Heart left ventricle (tissue), 16 donors: Measurements from ENCODE around the gene TANGO6. TPM values are rescaled to one million over a fixed set of nuclear protein-coding genes. Genes with fewer than 3 reads are reported as not detected.
"Not testable (repeated sequence)": the region's sequence is repeated elsewhere in the genome, so short reads cannot be mapped to it uniquely, and the experiment has no call there.

Source experiments
- ATAC-seq, 4 donors: fragments of 200-7000 bp; cut with Tn5 transposase; one replicate each; pipeline ENCODE4 v1.9.1; 2020 to 2022; ENCODE audit warnings: moderate library complexity in 4 of 4, mild to moderate bottlenecking in 3 of 4, moderate number of reproducible peaks in 1 of 4
- DNase-seq, 5 donors: peaks; one replicate each; pipeline ENCODE4 v3.0.0-alpha.2; 2020
- H3K27ac ChIP-seq, 12 donors: fragments of 200-600 bp; sonication (generic) in 4 of 12; one replicate each; pipeline versions ENCODE4 v1.5.0 to v1.8.0; 2016 to 2022; ENCODE audit warnings: mild to moderate bottlenecking in 2 of 12
- H3K27me3 ChIP-seq, 9 donors: fragments of 200-600 bp; sonication (generic) in 2 of 9; one replicate each; pipeline versions ENCODE4 v1.5.1 to v1.8.0; 2016 to 2022; ENCODE audit warnings: mild to moderate bottlenecking in 3 of 9
- H3K36me3 ChIP-seq, 9 donors: fragments of 200-600 bp; sonication (generic) in 2 of 9; one replicate each; pipeline versions ENCODE4 v1.5.0 to v1.8.0; 2018 to 2022; ENCODE audit warnings: mild to moderate bottlenecking in 2 of 9
- H3K4me1 ChIP-seq, 12 donors: fragments of 200-600 bp; sonication (generic) in 4 of 12; one replicate each; pipeline versions ENCODE4 v1.5.0 to v1.8.0; 2016 to 2022; ENCODE audit warnings: mild to moderate bottlenecking in 3 of 12
- H3K4me3 ChIP-seq, 12 donors: fragments of 200-600 bp; sonication (generic) in 4 of 12; one replicate each; pipeline versions ENCODE4 v1.5.0 to v1.8.0; 2017 to 2022; ENCODE audit warnings: mild to moderate bottlenecking in 9 of 12, moderate library complexity in 4 of 12
- H3K9me3 ChIP-seq, 12 donors: fragments of 200-600 bp; sonication (generic) in 4 of 12; one replicate each; pipeline versions ENCODE4 v1.5.0 to v1.8.0; 2016 to 2022; ENCODE audit warnings: mild to moderate bottlenecking in 1 of 12
- CTCF ChIP-seq, 12 donors: fragments of 200-600 bp; sonication (generic) in 4 of 12; IDR thresholded peaks; one replicate each; pipeline versions ENCODE4 v1.5.0 to v1.8.0; 2018 to 2022; ENCODE audit warnings: antibody characterized with exemption in 12 of 12, mild to moderate bottlenecking in 5 of 12
- POLR2A ChIP-seq, 2 donors: fragments of 450-650 bp; IDR thresholded peaks; one replicate each; pipeline ENCODE4 v1.6.1; 2017; ENCODE audit warnings: antibody characterized with exemption in 2 of 2, mild to moderate bottlenecking in 2 of 2, moderate library complexity in 2 of 2
- WGBS, 4 donors: extraction: QIAGEN DNeasy Blood & Tissue Kit in 2 of 4; methylation state at CpG; one replicate each; pipeline versions ENCODE4 v1.1.5 to v1.1.7; 2013 to 2018; 5-methylcytosine and 5-hydroxymethylcytosine counted together
- intact Hi-C, 10 donors: fragments of 100-400 bp; cut with DNase I; formaldehyde crosslinking; loops; one replicate each; pipeline versions ENCODE4 v1.11.1 to v1.14.2; 2022
- polyA plus RNA-seq, 2 donors: library from polyadenylated mRNA; stranded (reverse); fragments of 200-250 nt; gene quantifications; one replicate each; pipeline ENCODE4 v1.2.3, GENCODE V29; 2013
- total RNA-seq, 9 donors: library from RNA; depleted of rRNA in 2 of 9; stranded (reverse); fragments of >200 nt in 2 of 9; fragmentation: NEBNext Ultra II Directional in 3 of 9; extraction: Animal tissue kit (Norgen Biotek cat#: 25700) in 3 of 9; gene quantifications; one replicate each; pipeline versions ENCODE4 v1.1.0 to v1.2.4, GENCODE V29; 2016 to 2023
- donor health status: ischemic (EF 13 %, LVEDD 7.1; RV severe dilation, severe dysfunction).
- donor health status: healthy with polysubstance abuse.
- donor health status: DM: no; HTN: yes; CAD: no.
- donor health status: DM: no; HTN: no; CAD: no.
- donor health status: ischemic (EF 25% LVEDD 6.9; RV normal size, moderate dysfunction).
- donor health status: ischemic (EF 25% LVEDD 5.7; RV mildly dilated, moderate dysfunction).
- donor health status: healthy.
- donor health status: DM: yes; HTN: yes; CAD: no.
- donor health status: ischemic (EF 35%, LVEDD 5.7; RV mildly dilated, moderate dysfunction).
- donor health status: nonischemic (EF 11% LVEDD 7.7; RV severe dilation, severe dysfunction).
- donor health status: DM: yes; HTN: yes; CAD: no.
- donor health status: PGD.
- donor health status: ischemic (EF 29% LVEDD 5.4; RV normal size, mild dysfunction).
- donor health status: nonischemic (EF 23%, LVEDD 6.1; RV moderate dilation, normal function).

The TANGO6 gene
- total and polyA plus RNA-seq, 11 donors: 1.8 to 14.1 (median 8.8) TPM

GRCh38 chr16:69126221-69126620, 282.9 kb downstream of the TANGO6 start:
- Histone ChIP-seq H3K4me3 (no peak overlapping the region), H3K36me3 (peaks cover 0 to 33% (median 7%) of the 10 kb centered on the region in 9 donors), H3K27me3 (no peaks in the 10 kb centered on the region), H3K27ac (no peak overlapping the region), H3K4me1 (peaks cover 0 to 29% (median 12%) of the 10 kb centered on the region in 12 donors), H3K9me3 (no peaks in the 10 kb centered on the region)
- TF ChIP-seq POLR2A (IDR thresholded peaks at IDR 0.05) (no peak), CTCF (IDR thresholded peaks at IDR 0.05) (no peak)
- no peak for ATAC-seq
- intact Hi-C loops: loop anchor here in 5 of 10 donors (5.0 to 10.0 kb wide), 4 partner anchors 421 to 601 kb away; partner anchors contain the start of gene ZFP90 (in 1 of the 5)
- 59 to 69% (median 63%) methylated on average over 3 of the region's 3 CpGs for WGBS, 4 donors
- no peak for DNase-seq

GRCh38 chr16:69126801-69127200, 283.5 kb downstream of the TANGO6 start:
- H3K27ac ChIP-seq, H3K27me3 ChIP-seq, H3K9me3 ChIP-seq, H3K4me3 ChIP-seq, DNase-seq, ATAC-seq: not testable (repeated sequence)
- peaks cover 0 to 30% (median 15%) of the 10 kb centered on the region in 12 donors for H3K4me1 ChIP-seq
- WGBS, 4 donors: 94 to 98% (median 97%) methylated on average over 10 of the region's 10 CpGs
- H3K36me3 ChIP-seq: peaks cover 0 to 30% (median 3%) of the 10 kb centered on the region in 9 donors
- intact Hi-C loops: loop anchor here in 5 of 10 donors (5.0 to 10.0 kb wide), 4 partner anchors 422 to 602 kb away; partner anchors contain the start of gene ZFP90 (in 1 of the 5)

- intact Hi-C loops: loop anchor here in 5 of 10 donors (5.0 to 10.0 kb wide), 4 partner anchors 423 to 603 kb away; partner anchors contain the start of gene ZFP90 (in 1 of the 5)
- TF ChIP-seq CTCF (IDR thresholded peaks at IDR 0.05): no peak
- no peak for TF ChIP-seq POLR2A (IDR thresholded peaks at IDR 0.05)
- H3K27me3 ChIP-seq: no peaks in the 10 kb centered on the region
- ATAC-seq (no peak), DNase-seq (peak in 1 of 5 donors; percentile 5)
- peaks cover 0 to 30% (median 3%) of the 10 kb centered on the region in 9 donors for H3K36me3 ChIP-seq
- H3K9me3 ChIP-seq: no peaks in the 10 kb centered on the region
- no peak overlapping the region for H3K4me3 ChIP-seq
- H3K27ac ChIP-seq: no peak overlapping the region
- WGBS, 4 donors: 91 to 97% (median 94%) methylated on average over 12 of the region's 12 CpGs
- H3K4me1 ChIP-seq: peaks cover 0 to 32% (median 17%) of the 10 kb centered on the region in 12 donors
Observed at GRCh38 chr16:69127966-69128510, 284.7 kb downstream of the TANGO6 start.

GRCh38 chr16:69130461-69130860, 287.1 kb downstream of the TANGO6 start:
- intact Hi-C loops: loop anchor here in 1 of 10 donors (10.0 kb wide), 1 partner anchor 596 kb away; the partner anchor contains the start of gene ZFP90
- ATAC-seq: no peak
- H3K27me3 ChIP-seq: no peaks in the 10 kb centered on the region
- no peak for DNase-seq
- TF ChIP-seq CTCF (IDR thresholded peaks at IDR 0.05) (no peak), POLR2A (IDR thresholded peaks at IDR 0.05) (no peak)
- no peaks in the 10 kb centered on the region for H3K9me3 ChIP-seq
- peaks cover 0 to 22% (median 3%) of the 10 kb centered on the region in 9 donors for H3K36me3 ChIP-seq
- peak overlapping the region in 4 of 12 donors; percentile 77 to 99 (median 95) for H3K4me3 ChIP-seq
- WGBS, 4 donors: 62 to 72% (median 64%) methylated on average over 6 of the region's 6 CpGs
- peak overlapping the region in 3 of 12 donors; percentile 50 to 92 (median 90) for H3K27ac ChIP-seq
- peaks cover 0 to 44% (median 22%) of the 10 kb centered on the region in 12 donors for H3K4me1 ChIP-seq
